T-helper 22 cell (primary cell): ENCODE measurements around the gene SLC39A2.
"Not testable (repeated sequence)": the region's sequence is repeated elsewhere in the genome, so short reads cannot be mapped to it uniquely, and the experiment has no call there.

Experiments
- DNase-seq: peaks from one replicate; pipeline ENCODE4 v3.0.0-alpha.2; 2020; ENCODE audit warnings: low read depth

SLC39A2 gene

DNA sequence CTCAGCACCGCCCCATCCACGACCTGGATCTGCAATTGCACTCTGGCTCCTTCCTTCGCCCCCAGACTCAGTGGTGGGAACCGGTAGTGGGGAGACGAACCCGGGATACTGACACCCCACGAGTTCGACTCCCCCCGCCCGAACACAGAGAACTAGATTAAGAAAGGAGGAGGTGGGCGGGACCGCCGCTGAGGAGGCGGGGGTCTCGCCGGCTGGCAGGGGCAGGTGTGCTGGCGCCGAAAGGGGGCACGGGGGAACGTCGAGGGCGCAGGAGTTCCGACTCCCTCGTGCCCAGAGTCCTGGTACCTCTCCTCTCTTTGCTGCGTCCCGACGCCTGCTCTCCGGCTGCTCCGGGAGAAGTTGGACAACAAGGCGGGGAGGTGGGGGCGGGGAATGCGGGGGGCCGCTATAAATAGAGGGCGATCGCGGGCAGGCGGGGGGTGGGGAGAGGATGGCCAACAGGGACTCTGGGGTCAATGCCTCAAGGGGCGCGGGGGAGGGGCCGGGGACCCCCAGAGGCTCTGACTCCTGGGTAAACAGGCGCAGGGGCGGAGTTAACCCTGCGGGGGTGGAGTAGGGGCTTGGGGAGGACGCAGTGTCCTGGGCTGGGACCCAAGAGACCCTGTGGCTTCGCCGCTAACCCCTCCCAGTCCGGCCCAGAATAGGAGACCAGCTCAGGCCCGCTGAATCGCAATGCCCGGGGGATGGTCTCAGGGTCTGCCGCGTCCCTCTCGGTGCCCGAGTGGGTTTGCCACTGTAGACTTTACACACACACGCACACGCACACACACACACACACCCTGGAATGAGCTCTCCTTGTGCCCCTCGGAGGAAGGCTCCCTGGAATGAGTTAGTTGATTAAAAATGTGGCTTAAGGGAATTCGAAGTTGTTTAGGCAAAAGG is 26.5 kb downstream of the SLC39A2 start:
- no peak for DNase-seq

DNA sequence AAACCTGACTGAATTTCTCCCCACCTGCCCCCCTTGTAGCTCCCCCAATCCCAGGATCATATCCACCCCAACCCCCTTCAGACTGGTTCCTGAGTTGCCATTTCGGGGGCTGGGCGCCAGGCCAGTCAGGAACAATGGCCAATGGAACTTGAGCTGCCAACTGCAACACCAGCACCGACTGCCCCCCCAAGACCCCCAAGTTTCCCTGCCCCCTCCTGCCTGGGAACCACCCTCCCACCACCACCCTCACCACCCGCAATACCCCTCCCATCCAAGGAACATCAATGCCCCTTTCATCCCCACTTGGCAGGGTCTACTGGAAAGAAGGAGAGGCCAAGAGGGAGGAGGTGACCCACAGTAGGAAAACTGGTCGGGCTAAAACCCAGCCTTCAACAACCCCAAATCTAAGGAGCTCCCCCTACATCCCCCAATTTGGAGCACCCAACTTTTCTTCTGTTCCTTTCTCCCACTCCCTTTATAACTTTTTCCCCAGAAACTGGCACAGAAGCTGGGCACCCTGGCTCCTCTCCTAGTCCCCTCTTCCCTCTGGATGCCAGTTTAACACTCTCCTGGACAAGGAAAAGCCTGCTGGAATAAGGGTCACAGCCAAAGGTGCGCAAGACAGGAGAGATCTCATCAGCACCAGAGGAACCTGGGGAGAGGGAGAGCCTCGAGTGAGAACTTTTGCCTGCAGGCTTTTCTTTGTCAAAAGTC is 27.3 kb downstream of the SLC39A2 start:
- DNase-seq, result no peak

DNA sequence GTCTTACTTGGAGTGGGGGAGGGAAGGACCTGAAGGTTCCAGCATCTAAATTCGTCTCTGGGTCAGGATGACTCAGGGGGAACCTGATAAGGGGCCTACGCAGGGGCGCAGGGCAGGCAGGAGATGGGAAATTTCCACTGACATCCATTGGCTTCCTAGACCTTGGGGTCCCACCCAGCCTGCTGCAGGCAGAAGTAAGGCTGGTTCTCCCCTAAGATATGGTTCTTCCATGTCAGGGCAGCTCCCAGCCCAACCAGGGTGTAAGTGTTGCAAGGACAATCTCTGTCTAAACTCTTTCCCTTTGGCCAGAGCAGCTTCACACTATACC is 27.9 kb downstream of the SLC39A2 start:
- no peak for DNase-seq

DNA sequence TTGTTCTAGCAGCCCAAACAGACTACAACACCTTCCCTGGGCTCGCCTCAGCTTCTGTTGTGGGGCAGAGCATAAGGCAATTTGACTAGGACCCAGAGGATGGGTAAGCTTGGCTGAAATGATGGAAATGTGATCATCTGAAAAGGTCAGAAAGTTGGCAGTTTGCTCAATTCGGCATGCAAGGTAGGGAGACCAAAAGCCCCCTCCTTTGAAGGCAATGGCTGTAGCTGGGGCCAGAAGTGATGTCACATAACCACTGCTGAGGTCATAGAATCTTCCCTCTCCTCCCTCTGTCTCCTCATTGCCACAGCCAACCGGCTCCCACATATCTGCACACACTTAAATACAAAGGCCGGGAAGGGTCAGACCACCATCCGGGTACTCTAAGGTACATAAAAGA is 30.8 kb downstream of the SLC39A2 start, which contains the start of gene TPPP2:
TSS of gene TPPP2 (plus strand) at position 301 of the 400 bp plus-strand sequence. CDS start 365 bp downstream, outside the sequence.
- DNase-seq, result no peak

GRCh38 chr14:21030531-21030930 is 31.4 kb downstream of the SLC39A2 start:
- no peak for DNase-seq

GRCh38 chr14:21032326-21033132 is 33.4 kb downstream of the SLC39A2 start:
- no peak for DNase-seq

GRCh38 chr14:21033133-21033698 is 34.1 kb downstream of the SLC39A2 start:
- DNase-seq, result no peak

- DNase-seq, result no peak
Measured at GRCh38 chr14:21034707-21035106, 35.6 kb downstream of the SLC39A2 start, which contains the start of gene RNASE13. Gene RNASE13 (minus strand): TSS chr14:21034807. CDS start chr14:21034288, 519 bp downstream.

GRCh38 chr14:21036751-21037150 is 37.7 kb downstream of the SLC39A2 start:
- no peak for DNase-seq

GRCh38 chr14:21037156-21037555 is 38.1 kb downstream of the SLC39A2 start:
- no peak for DNase-seq

GRCh38 chr14:21038441-21039422 is 39.6 kb downstream of the SLC39A2 start:
- no peak for DNase-seq

DNA sequence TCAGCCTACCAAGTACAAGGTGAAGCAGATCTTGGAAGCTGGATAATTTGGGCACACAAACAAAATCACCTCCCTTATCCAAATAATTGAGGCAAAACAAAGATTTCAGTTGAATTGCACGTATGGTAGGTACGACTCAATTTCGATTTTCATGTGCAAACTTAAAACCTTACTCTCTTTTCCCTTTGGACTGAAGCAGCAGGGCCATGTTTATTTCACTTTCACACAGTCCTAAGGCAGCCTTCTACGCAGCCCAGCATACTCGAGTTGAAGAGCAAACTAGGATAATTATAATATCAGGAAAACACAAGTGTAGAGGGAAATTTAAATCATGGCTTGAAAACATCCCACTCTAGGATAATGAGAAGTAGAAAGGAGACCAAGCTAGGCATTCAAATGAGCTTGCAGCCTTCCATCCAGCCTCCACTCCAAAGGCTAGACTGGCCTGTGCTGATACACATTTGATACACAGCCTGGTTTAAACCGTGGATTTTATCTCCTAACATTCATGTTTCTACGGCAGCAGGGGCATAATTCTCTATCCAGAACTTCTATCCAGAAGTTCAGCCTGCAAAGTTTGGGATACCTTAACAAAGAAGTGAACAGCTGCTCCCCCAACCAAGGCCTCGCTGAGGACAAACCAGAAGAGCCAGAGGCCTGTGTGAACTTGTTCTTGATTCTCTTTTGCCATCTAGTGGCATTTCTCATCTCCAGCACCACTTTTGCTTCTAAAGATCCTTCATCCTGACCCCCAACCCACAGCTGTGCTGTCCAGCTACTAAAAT is 40.7 kb downstream of the SLC39A2 start:
- no peak for DNase-seq

DNA sequence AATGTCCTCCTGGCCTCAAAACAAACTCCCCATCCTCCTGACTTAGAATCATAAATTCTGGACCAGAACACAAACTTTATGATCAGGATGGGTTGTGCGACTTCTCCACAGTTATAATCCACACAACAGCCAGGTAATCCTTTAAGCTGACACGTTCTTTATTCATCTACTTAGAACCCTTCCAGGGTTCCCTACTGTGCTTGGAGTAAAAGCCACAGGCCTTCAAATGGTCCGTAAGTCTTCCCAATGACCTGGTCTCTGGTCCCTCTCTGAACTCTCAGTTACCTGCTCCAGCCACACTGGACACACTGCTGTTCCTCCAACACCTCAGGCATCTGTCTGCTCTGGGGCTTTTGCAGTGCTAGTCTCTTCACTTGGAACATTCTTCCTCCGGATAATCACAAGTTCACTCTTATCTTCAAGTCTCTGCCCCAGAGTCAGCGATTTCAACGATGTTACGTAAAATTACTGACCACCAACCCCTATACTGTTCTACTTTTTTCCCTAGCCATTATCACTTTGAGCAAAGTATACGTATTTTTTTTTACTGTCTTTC is 41.4 kb downstream of the SLC39A2 start:
- DNase-seq, result no peak

DNA sequence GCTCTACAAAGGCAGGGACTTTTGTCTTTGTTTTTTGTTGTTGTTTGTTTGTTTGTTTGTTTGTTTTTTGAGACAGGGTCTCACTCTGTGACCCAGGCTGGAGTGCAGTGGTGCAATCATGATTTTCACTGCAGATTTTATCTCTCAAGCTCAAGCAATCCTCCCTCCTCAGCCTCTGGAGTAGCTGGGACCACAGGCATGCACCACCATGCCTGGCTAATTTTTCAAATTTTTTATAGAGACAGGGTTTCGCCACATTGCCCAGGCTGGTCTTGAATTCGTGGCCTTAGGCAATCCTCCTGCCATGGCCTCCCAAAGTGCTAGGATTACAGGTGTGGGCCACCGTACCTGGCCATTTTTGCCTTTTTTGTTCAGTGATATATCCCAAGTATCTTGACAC is 41.8 kb downstream of the SLC39A2 start:
- not testable (repeated sequence) for DNase-seq

GRCh38 chr14:21041676-21042433 is 42.8 kb downstream of the SLC39A2 start, which contains the start of gene RNASE7:
Gene RNASE7 (plus strand): TSS chr14:21042362. CDS start chr14:21042993, 631 bp downstream.
- DNase-seq, result no peak

DNA sequence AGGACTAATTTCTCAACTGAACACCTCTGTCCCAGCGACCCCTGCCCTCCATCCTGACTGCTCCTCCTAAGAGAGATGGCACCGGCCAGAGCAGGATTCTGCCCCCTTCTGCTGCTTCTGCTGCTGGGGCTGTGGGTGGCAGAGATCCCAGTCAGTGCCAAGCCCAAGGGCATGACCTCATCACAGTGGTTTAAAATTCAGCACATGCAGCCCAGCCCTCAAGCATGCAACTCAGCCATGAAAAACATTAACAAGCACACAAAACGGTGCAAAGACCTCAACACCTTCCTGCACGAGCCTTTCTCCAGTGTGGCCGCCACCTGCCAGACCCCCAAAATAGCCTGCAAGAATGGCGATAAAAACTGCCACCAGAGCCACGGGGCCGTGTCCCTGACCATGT is 43.8 kb downstream of the SLC39A2 start:
- DNase-seq, result no peak

GRCh38 chr14:21043387-21043973 is 44.4 kb downstream of the SLC39A2 start:
- DNase-seq, result no peak

GRCh38 chr14:21043974-21044618 is 45.0 kb downstream of the SLC39A2 start:
- peak; percentile 9 for DNase-seq
